Measurements from ENCODE around the gene CYP4Z1.
"Not testable (repeated sequence)": the region's sequence is repeated elsewhere in the genome, so short reads cannot be mapped to it uniquely, and the experiment has no call there.

DNA sequence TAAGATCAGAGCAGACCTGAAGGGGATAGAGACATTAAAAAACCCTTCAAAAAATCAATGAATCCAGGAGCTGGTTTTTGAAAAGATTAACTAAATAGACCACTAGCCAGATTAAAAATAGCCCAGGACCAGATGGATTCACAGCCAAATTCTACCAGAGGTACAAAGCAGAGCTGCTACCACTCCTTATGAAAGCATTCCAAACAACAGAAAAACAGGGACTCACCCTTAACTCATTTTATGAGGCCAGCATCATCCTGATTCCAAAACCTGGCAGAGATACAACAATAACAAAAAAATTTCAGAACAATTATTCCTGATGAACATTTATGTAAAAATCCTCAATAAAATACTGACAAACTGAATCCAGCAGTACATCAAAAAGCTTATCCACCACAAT is 89.4 kb downstream of the CYP4Z1 start:
- TF ChIP-seq CTCF (IDR thresholded peaks at IDR 0.05; ENCODE audit: low read depth, low read length, poor library complexity, severe bottlenecking); EZH2phosphoT487 (IDR thresholded peaks at IDR 0.05; ENCODE audit: borderline replicate concordance, low read length): not testable (repeated sequence)
